HCT116 (cell line): ENCODE results near the gene OR10V1. TPM values are rescaled to one million over a fixed set of nuclear protein-coding genes. Genes with fewer than 3 reads are reported as not detected.

Experiments used
- ATAC-seq: fragments of 200-7000 bp; cut with Tn5 transposase; 2 replicates; pipeline ENCODE4 v1.9.1; 2020; ENCODE audit warnings: mild to moderate bottlenecking, moderate library complexity
- BruUV-seq: library from RNA; stranded (reverse); fragments of 400-500 nt; replicated peaks from 2 replicates; lab custom pipeline; 2021; lab: Mats Ljungman, UMichigan
- CTCF ChIA-PET: fragments of 300-600 bp; sonication (Branson Sonifier 250); formaldehyde crosslinking; loops from one replicate; lab custom pipeline; 2021; ENCODE audit warnings: antibody characterized with exemption; lab: Charles Lee
- POLR2A ChIA-PET: fragments of 300-600, 350-600 bp; sonication (Branson Sonifier 250); formaldehyde crosslinking; loops from one replicate; lab custom pipeline; 2021; ENCODE audit warnings: antibody characterized with exemption; lab: Charles Lee
- RAD21 ChIA-PET, 2 experiments: fragments of 300-600 bp; sonication (Branson Sonifier 250); formaldehyde crosslinking; loops; one replicate each; lab custom pipeline; 2023; ENCODE audit warnings: low total read pairs in 2 of 2; ENCODE audit not compliant: uncharacterized antibody in 2 of 2, unreplicated experiment in 2 of 2, low non-redundant PET in 1 of 2; lab: Charles Lee
- DNase-seq: peaks from one replicate; pipeline ENCODE4 v3.0.0-alpha.2; 2010; ENCODE audit warnings: low read depth, low spot score
- H2AFZ ChIP-seq: fragments of 200-600 bp; shearing (Covaris generic), sonication (generic); 2 replicates; pipeline ENCODE4 v1.6.1; 2017; ENCODE audit warnings: low read depth, mixed run types, mixed read lengths, antibody characterized with exemption, low read length; ENCODE audit not compliant: poor library complexity, severe bottlenecking
- H3K27ac ChIP-seq: 2 replicates; pipeline ENCODE4 v1.5.1; 2012; ENCODE audit warnings: low read depth, low read length
- H3K27me3 ChIP-seq: fragments of 200-600 bp; sonication (generic); 2 replicates; pipeline ENCODE4 v1.6.1; 2016; ENCODE audit warnings: mixed run types, low read length, mixed read lengths; ENCODE audit not compliant: insufficient read depth
- H3K36me3 ChIP-seq, 2 experiments: fragments of 200-500 bp in 1 of 2; fragments of 200-600 bp in 1 of 2; sonication (Bioruptor generic) in 1 of 2; sonication (generic) in 1 of 2; 2 replicates each; pipeline versions ENCODE4 v1.5.1 to v1.6.1; 2014 to 2016; ENCODE audit warnings: low read length in 2 of 2, inconsistent platforms in 1 of 2, mixed read lengths in 1 of 2, mixed run types in 1 of 2; ENCODE audit not compliant: insufficient read depth in 2 of 2, control insufficient read depth in 1 of 2
- H3K4me1 ChIP-seq, 2 experiments: fragments of 200-600 bp in 1 of 2; sonication (generic) in 1 of 2; 2 replicates each; pipeline versions ENCODE4 v1.5.1 to v1.6.1; 2012 to 2017; ENCODE audit warnings: low read length in 2 of 2, inconsistent platforms in 1 of 2, mild to moderate bottlenecking in 1 of 2, mixed read lengths in 1 of 2, mixed run types in 1 of 2, moderate library complexity in 1 of 2; ENCODE audit not compliant: insufficient read depth in 2 of 2, control insufficient read depth in 1 of 2
- H3K4me2 ChIP-seq: fragments of 200-600 bp; sonication (generic); 2 replicates; pipeline ENCODE4 v1.6.1; 2017; ENCODE audit warnings: mixed run types, low read length, mixed read lengths
- H3K4me3 ChIP-seq, 2 experiments: fragments of 200-600 bp in 1 of 2; sonication (generic) in 1 of 2; replicated peaks in 1 of 2; 2 replicates each; pipeline ENCODE4 v1.5.1; 2011 to 2016; ENCODE audit warnings: low read length in 2 of 2, control low read depth in 1 of 2, low read depth in 1 of 2, mild to moderate bottlenecking in 1 of 2, mixed read lengths in 1 of 2, mixed run types in 1 of 2
- H3K79me2 ChIP-seq: fragments of 200-600 bp; sonication (generic); 2 replicates; pipeline ENCODE4 v1.6.1; 2017; ENCODE audit warnings: mild to moderate bottlenecking, mixed run types, low read length, moderate library complexity, mixed read lengths; ENCODE audit not compliant: insufficient read depth
- H3K9ac ChIP-seq: fragments of 200-600 bp; sonication (generic); 2 replicates; pipeline ENCODE4 v1.6.1; 2016; ENCODE audit warnings: low read length, mixed read lengths
- H3K9me2 ChIP-seq: fragments of 200-600 bp; sonication (generic), shearing (Covaris generic); 2 replicates; pipeline ENCODE4 v1.6.1; 2017; ENCODE audit warnings: mixed run types, mild to moderate bottlenecking, moderate library complexity; ENCODE audit not compliant: insufficient read depth
- H3K9me3 ChIP-seq, 2 experiments: fragments of 200-500 bp in 1 of 2; fragments of 200-600 bp in 1 of 2; sonication (Bioruptor generic) in 1 of 2; sonication (generic) in 1 of 2; 2 replicates each; pipeline ENCODE4 v1.6.1; 2014 to 2017; ENCODE audit warnings: low read length in 2 of 2, mixed read lengths in 2 of 2, inconsistent platforms in 1 of 2, low read depth in 1 of 2, mild to moderate bottlenecking in 1 of 2, mixed run types in 1 of 2, moderate library complexity in 1 of 2; ENCODE audit not compliant: control insufficient read depth in 1 of 2, insufficient read depth in 1 of 2
- H4K20me1 ChIP-seq: fragments of 200-600 bp; sonication (generic), shearing (Covaris generic); 2 replicates; pipeline ENCODE4 v1.6.1; 2017; ENCODE audit warnings: mixed run types, mild to moderate bottlenecking, moderate library complexity; ENCODE audit not compliant: insufficient read depth
- CBX3 ChIP-seq: IDR thresholded peaks from 2 replicates; pipeline ENCODE4 v1.6.1; 2012; ENCODE audit warnings: low read depth
- ELF1 ChIP-seq: IDR thresholded peaks from 2 replicates; pipeline ENCODE4 v1.6.1; 2012; ENCODE audit warnings: low read depth, borderline replicate concordance
- EZH2phosphoT487 ChIP-seq: fragments of 200-600 bp; IDR thresholded peaks from 2 replicates; pipeline ENCODE4 v1.6.1; 2018; ENCODE audit warnings: antibody characterized with exemption, borderline replicate concordance
- FOSL1 ChIP-seq: IDR thresholded peaks from 2 replicates; pipeline ENCODE4 v1.6.1; 2012; ENCODE audit warnings: low read depth
- POLR2A ChIP-seq: IDR thresholded peaks from 2 replicates; pipeline ENCODE4 v1.7.0; 2011; ENCODE audit warnings: borderline replicate concordance; ENCODE audit not compliant: insufficient read depth, insufficient read length; ENCODE audit errors: extremely low read depth
- SP1 ChIP-seq: IDR thresholded peaks from 2 replicates; pipeline ENCODE4 v1.6.1; 2012; ENCODE audit warnings: low read depth
- YY1 ChIP-seq: IDR thresholded peaks from 2 replicates; pipeline ENCODE4 v1.6.1; 2011; ENCODE audit warnings: low read length, low read depth, moderate library complexity, mild to moderate bottlenecking; ENCODE audit not compliant: insufficient replicate concordance; ENCODE audit errors: extremely low read depth
- ZNF274 ChIP-seq: fragments of 200-500 bp; sonication (Bioruptor generic); IDR thresholded peaks from 2 replicates; pipeline ENCODE4 v1.6.1; 2014; ENCODE audit warnings: mild to moderate bottlenecking, low read depth, low read length, inconsistent platforms
- intact Hi-C: fragments of 100-400 bp; cut with micrococcal nuclease; formaldehyde crosslinking; loops from 2 replicates; pipeline ENCODE4 v1.10.0; 2022
- total RNA-seq: library from RNA; stranded (reverse); gene quantifications from one replicate; pipeline ENCODE4 v1.2.1, GENCODE V29; 2021; ENCODE audit not compliant: unreplicated experiment
- TF ChIP-seq, protein P1 (sequence below): IDR thresholded peaks from 2 replicates; pipeline ENCODE4 v1.6.1; 2012; ENCODE audit warnings: low read depth
- TF ChIP-seq, protein P2 (sequence below): IDR thresholded peaks from 2 replicates; pipeline ENCODE4 v1.6.1; 2011; ENCODE audit warnings: mild to moderate bottlenecking, low read length, moderate library complexity; ENCODE audit not compliant: insufficient replicate concordance; ENCODE audit errors: extremely low read depth

Gene OR10V1
- total RNA-seq, 1 experiment from 2014 or later, result not detected

DNA sequence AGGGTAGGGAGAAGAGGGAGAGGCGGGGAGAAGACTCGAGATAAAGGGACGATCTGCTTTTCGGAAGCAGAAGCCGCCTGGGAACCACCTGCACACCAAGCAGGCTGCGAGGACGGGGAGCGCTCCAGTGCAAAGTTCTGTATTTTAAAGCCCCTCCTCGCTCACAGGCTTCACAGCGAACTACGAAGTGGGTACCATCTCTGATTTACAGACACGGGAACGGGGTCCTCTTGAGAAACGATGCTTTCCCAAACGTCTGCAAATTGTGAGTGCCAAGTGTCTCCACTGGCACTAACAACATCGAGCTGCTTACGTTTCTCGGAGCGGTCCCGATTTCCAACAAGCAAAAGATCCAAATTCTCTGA is 40.8 kb upstream of the OR10V1 start:
- ChIA-PET CTCF (interaction anchor here (0.9 to 4.1 kb wide), 9 partner anchors 13 to 181 kb away, joined by 3 to 40 read pairs (median 5); partner anchors contain the start of genes MRPL16 and OSBP), RAD21 (interaction anchor here (1.0 to 2.2 kb wide), 3 partner anchors 46 to 47 kb away, joined by 3 to 5 read pairs (median 5); no protein-coding TSS in a partner anchor), POLR2A (interaction anchor here (0.9 to 3.6 kb wide), 4 partner anchors 9 to 54 kb away, joined by 3 to 15 read pairs (median 5); no protein-coding TSS in a partner anchor)
- intact Hi-C loops, result loop anchor here (1.0 to 10.0 kb wide), 2 partner anchors 48 to 380 kb away; no protein-coding TSS in a partner anchor
- Histone ChIP-seq H3K27ac (peak overlapping the region; percentile 84), H3K4me2 (peak overlapping the region; percentile 96), H3K27me3 (no peaks in the 10 kb centered on the region), H3K36me3 (no peaks in the 10 kb centered on the region), H3K4me1 (peaks cover 9 to 30% of the 10 kb centered on the region in 2 experiments), H3K9me2 (no peaks in the 10 kb centered on the region), H3K4me3 (peak overlapping the region; percentile 87 to 90), H3K79me2 (peaks cover 41% of the 10 kb centered on the region), H2AFZ (peak overlapping the region; percentile 98), H4K20me1 (no peaks in the 10 kb centered on the region), H3K9ac (peak overlapping the region; percentile 69), H3K9me3 (no peaks in the 10 kb centered on the region)
- TF ChIP-seq YY1 (no peak), POLR2A (no peak), SP1 (no peak), FOSL1 (no peak), EZH2phosphoT487 (no peak), CBX3 (no peak), ELF1 (no peak), ZNF274 (no peak)
- TF ChIP-seq, protein P1, sequence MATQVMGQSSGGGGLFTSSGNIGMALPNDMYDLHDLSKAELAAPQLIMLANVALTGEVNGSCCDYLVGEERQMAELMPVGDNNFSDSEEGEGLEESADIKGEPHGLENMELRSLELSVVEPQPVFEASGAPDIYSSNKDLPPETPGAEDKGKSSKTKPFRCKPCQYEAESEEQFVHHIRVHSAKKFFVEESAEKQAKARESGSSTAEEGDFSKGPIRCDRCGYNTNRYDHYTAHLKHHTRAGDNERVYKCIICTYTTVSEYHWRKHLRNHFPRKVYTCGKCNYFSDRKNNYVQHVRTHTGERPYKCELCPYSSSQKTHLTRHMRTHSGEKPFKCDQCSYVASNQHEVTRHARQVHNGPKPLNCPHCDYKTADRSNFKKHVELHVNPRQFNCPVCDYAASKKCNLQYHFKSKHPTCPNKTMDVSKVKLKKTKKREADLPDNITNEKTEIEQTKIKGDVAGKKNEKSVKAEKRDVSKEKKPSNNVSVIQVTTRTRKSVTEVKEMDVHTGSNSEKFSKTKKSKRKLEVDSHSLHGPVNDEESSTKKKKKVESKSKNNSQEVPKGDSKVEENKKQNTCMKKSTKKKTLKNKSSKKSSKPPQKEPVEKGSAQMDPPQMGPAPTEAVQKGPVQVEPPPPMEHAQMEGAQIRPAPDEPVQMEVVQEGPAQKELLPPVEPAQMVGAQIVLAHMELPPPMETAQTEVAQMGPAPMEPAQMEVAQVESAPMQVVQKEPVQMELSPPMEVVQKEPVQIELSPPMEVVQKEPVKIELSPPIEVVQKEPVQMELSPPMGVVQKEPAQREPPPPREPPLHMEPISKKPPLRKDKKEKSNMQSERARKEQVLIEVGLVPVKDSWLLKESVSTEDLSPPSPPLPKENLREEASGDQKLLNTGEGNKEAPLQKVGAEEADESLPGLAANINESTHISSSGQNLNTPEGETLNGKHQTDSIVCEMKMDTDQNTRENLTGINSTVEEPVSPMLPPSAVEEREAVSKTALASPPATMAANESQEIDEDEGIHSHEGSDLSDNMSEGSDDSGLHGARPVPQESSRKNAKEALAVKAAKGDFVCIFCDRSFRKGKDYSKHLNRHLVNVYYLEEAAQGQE, result no peak
- TF ChIP-seq, protein P2, sequence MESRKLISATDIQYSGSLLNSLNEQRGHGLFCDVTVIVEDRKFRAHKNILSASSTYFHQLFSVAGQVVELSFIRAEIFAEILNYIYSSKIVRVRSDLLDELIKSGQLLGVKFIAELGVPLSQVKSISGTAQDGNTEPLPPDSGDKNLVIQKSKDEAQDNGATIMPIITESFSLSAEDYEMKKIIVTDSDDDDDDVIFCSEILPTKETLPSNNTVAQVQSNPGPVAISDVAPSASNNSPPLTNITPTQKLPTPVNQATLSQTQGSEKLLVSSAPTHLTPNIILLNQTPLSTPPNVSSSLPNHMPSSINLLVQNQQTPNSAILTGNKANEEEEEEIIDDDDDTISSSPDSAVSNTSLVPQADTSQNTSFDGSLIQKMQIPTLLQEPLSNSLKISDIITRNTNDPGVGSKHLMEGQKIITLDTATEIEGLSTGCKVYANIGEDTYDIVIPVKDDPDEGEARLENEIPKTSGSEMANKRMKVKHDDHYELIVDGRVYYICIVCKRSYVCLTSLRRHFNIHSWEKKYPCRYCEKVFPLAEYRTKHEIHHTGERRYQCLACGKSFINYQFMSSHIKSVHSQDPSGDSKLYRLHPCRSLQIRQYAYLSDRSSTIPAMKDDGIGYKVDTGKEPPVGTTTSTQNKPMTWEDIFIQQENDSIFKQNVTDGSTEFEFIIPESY, result no peak
- ATAC-seq (no peak), DNase-seq (no peak)
- BruUV-seq, result TSS peak; percentile 75
